Measurements from ENCODE around the gene ATXN7L3.

The ATXN7L3 gene

DNA sequence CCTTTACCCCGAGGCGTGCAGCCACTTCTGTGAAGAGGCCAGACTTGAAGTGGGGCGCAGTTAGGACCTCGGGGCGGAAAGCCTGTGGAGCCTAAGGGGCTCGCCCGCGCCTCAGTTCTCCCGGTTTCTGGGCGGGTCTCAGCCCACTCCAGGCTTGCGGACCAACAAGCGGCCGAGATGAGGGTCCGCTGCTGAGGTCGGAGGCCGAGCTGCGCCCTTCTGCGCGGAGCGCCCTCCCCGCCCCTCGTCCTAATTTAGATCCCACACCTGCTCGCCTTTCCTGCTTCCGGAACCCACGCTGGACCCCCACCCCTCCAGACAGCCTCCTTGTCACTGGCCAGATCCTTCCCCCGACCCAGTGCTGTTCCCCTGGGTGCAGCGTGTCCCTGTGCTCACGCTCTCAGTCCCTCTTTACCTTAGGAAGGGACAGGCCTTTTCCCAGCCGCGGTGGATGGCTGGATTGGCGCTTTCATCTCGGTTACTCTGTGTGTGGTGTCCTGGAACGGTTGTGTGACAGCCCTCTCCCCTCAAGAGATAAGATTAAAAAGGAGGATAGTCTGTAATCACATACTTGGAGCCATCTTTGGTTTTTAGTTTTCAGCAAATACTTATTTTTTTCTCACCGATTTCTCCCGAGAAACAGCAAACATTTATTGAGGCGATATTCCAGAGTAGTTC lies 933 bp upstream of the ATXN7L3 start:
- no peak for DNase-seq (ENCODE audit: low spot score)

GRCh38 chr17:44198721-44199552 lies 747 bp downstream of the ATXN7L3 start:
- peak; percentile 91 for DNase-seq (ENCODE audit: low spot score)

GRCh38 chr17:44197980-44198720 lies 1.5 kb downstream of the ATXN7L3 start:
- DNase-seq (ENCODE audit: low spot score) = peak; percentile 53

GRCh38 chr17:44197107-44197506 lies 2.6 kb downstream of the ATXN7L3 start:
- no peak for DNase-seq (ENCODE audit: low spot score)

DNA sequence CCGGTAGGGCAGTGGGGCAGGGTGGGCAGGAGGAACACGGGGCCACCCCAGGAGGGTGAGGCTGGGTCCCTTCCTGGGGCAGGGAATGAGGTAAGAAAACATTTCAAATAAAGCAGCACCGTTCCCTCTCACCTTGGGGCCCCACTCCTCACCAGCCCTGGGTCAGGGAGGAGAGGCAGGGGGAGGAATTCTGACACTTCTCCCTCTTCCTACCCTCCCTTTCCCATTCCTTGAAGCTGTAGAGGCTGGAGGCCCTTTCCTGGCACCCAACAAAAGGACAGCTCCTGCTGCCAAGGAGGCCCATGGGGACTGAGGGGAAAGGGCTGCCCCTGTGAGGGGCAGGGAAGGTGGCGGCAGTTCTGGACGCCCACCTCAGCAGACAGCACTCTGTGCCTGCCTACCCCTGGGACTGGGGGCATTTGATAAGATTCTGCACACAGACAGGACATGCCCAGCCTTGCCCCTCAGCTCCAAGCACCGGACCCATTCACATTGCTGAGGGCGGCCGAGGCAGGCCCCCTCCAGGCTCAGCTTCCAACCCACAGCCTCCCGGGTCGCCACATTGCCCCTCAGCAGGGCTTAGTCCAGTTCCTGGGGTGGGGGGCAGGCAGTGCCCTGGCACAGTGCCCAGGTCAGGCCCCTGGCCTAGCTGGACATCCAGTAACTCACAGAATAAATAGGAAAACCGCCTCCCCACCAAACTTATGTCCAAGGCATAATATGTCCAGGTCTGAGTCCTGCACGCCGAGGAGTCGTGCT lies 6.2 kb downstream of the ATXN7L3 start:
- no peak for DNase-seq (ENCODE audit: low spot score)

DNA sequence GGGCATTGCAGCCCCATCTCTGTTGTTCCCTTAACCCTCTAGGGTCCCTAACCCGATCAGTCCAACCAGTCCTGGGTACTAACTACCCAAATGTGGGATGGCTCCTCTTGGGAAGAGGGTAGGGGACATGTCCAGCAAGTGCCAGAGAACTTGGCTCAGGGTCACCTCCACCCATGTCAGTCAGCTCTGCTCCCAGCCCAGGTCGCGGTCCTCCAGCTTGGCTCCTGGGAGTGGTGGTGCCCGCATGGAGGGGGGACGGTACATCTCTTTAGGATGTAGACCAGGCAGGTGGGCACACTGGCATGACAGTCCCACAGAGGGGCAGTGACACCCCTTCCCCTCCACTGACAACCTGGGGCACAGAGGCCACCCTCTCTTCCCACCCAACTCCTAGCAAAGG lies 6.9 kb downstream of the ATXN7L3 start:
- DNase-seq (ENCODE audit: low spot score) = no peak

DNA sequence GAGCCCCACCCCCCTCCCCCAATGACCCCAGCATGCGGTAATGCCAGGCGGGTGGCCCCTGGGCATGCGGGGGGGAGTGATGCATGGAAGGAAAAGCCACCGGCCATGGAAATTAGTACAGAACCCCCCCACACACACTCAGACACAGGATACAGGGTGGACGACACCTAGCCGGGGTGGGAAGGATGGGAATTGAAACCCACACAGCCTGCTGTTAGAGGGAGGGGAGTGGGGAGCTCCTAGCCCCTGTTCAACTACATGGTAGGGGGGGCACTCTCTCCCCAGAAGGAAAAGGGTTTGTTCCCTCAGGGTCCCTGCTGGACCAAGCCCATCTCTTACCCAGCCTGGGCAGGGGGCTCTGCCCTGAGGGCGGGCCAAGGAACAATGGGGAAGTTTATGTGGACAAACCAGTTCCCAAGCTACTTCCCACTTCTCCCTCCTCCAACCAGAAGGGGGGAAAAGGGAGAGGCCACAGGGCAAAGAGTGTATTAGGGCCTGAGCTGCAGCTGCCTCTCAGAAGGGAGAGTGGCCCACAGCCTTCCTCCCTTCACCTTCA lies 7.7 kb downstream of the ATXN7L3 start:
- DNase-seq (ENCODE audit: low spot score) = no peak

GRCh38 chr17:44191369-44191768 lies 8.3 kb downstream of the ATXN7L3 start:
- DNase-seq (ENCODE audit: low spot score) = no peak

DNA sequence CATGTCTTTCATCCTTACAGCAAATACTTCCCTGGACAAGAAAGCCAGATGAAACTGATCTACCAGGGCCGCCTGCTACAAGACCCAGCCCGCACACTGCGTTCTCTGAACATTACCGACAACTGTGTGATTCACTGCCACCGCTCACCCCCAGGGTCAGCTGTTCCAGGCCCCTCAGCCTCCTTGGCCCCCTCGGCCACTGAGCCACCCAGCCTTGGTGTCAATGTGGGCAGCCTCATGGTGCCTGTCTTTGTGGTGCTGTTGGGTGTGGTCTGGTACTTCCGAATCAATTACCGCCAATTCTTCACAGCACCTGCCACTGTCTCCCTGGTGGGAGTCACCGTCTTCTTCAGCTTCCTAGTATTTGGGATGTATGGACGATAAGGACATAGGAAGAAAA lies 9.2 kb downstream of the ATXN7L3 start:
- no peak for DNase-seq (ENCODE audit: low spot score)

DNA sequence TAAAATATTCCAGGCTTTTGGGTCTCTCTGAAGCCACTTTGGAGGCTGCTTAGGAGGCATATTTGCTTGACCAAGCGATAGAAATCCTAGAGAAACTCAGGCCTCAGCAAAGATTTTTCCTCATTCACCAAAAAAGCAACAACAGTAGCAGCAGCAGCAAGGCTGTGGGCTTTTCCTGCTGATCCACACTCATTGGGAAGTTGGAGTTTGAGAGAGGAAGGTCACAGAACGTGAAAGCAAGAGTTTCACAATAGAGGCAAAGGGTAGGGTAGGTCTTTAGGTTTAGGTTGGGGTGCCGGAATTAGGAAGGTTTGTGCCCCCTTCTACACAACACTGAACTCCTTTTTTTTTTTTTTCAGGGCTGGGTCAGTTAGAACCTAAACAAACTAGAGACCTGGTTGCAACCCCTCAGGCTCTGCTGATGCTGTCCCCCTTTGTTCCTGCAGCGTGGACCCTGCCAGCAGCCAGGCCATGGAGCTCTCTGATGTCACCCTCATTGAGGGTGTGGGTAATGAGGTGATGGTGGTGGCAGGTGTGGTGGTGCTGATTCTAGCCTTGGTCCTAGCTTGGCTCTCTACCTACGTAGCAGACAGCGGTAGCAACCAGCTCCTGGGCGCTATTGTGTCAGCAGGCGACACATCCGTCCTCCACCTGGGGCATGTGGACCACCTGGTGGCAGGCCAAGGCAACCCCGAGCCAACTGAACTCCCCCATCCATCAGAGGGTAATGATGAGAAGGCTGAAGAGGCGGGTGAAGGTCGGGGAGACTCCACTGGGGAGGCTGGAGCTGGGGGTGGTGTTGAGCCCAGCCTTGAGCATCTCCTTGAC lies 10.9 kb downstream of the ATXN7L3 start:
- DNase-seq (ENCODE audit: low spot score) = no peak

- peak; percentile 83 for DNase-seq (ENCODE audit: low spot score)
Measured at GRCh38 chr17:44187131-44187899, 12.4 kb downstream of the ATXN7L3 start.

GRCh38 chr17:44186307-44187130 lies 13.2 kb downstream of the ATXN7L3 start, which contains the start of gene TMUB2:
Gene TMUB2, plus strand, starts transcription at chr17:44186972. Its CDS starts 737 bp downstream, at chr17:44187709.
- DNase-seq (ENCODE audit: low spot score) = peak; percentile 100

DNA sequence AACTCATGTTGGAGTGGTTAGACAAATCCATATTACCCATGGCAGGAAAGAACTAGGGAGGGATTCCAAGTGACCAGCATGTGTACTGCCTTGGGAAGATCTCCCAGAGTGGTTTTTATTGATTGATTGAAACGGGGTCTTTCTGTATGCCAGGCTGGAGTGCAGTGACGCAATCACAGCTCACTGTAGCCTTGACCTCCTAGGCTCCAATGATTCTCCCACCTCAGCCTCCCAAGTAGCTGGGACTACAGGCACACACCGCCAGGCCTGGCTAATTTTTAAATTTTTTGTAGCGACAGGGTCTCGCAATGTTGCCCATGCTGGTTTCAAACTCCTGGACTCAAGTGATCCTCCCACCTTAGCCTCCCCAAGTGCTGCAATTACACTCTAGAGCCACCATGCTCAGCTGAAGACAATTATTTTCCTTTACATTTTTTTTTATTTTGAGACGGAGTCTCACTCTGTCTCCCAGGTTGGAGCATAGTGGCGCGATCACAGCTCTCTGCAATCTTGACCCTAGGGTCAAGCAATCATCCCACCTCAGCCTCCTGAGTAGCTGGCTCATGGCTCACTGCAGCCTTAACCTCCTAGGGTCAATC lies 15.4 kb downstream of the ATXN7L3 start:
- DNase-seq (ENCODE audit: low spot score) = no peak

DNA sequence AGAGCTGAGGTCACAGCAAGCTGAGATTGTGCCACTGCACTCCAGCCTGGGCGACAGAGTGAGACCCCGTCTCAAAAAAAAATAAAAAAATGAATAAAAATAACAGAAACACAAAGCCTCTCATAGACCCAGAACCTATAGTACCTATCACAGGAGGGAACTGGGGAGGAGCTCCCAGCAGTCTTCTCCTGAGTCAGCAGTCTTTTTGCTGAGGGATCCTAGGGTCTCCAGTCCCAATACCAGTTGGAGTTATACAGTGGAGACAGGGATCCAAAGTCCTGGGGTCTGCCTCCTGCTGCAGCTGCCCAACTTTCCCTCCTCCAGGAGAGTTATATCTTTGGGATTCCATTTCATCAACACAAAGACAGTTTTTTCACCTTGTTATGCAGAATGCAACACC lies 16.7 kb downstream of the ATXN7L3 start:
- DNase-seq (ENCODE audit: low spot score) = no peak

DNA sequence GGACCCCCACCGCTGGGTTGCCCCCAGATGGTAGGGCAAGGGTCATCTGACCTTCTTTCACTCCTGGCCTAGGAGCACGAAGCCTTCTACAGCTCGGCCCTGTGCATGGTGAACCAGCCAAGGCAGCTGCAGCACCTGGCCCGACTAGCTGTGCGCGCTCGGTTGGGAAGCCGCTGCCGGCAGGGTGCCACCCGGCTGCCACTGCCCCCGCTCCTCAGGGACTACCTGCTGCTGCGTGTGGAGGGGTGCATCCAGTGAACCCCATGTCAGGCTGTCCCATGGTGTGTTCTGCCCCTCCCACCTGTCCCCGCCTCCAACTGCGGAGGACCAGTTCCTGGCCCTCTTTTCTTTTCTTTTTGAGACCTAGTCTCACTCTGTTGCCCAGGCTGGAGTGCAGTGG lies 21.6 kb downstream of the ATXN7L3 start:
- no peak for DNase-seq (ENCODE audit: low spot score)

GRCh38 chr17:44177640-44178039 lies 22.0 kb downstream of the ATXN7L3 start:
- DNase-seq (ENCODE audit: low spot score) = no peak

- no peak for DNase-seq (ENCODE audit: low spot score)
Measured at GRCh38 chr17:44176671-44177501, 22.8 kb downstream of the ATXN7L3 start.

DNA sequence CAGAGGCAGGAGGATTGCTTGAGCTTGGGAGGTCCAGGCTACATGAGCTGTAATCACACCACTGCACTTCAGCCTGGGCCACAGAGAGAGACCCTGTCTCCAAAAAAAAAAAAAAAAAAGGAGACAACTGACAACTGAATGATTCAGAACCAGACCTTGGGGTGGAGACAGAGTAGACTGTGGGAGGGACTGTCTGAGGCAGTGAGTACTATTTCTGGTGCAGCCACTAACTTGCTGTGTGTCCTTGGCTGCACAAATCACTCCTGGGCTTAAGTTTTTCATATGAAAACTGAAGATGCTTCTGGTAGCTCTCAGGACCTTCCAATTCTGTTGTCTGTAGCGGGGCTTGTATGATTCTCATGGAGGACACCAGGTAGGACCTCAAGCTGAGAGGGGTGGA lies 23.4 kb downstream of the ATXN7L3 start:
- no peak for DNase-seq (ENCODE audit: low spot score)

All from germinal center (tissue), 1 donor.